Measurements from ENCODE around the gene FBXW4.

- TF ChIP-seq POLR2A (IDR thresholded peaks at IDR 0.05): no peak
- TF ChIP-seq, protein P1, sequence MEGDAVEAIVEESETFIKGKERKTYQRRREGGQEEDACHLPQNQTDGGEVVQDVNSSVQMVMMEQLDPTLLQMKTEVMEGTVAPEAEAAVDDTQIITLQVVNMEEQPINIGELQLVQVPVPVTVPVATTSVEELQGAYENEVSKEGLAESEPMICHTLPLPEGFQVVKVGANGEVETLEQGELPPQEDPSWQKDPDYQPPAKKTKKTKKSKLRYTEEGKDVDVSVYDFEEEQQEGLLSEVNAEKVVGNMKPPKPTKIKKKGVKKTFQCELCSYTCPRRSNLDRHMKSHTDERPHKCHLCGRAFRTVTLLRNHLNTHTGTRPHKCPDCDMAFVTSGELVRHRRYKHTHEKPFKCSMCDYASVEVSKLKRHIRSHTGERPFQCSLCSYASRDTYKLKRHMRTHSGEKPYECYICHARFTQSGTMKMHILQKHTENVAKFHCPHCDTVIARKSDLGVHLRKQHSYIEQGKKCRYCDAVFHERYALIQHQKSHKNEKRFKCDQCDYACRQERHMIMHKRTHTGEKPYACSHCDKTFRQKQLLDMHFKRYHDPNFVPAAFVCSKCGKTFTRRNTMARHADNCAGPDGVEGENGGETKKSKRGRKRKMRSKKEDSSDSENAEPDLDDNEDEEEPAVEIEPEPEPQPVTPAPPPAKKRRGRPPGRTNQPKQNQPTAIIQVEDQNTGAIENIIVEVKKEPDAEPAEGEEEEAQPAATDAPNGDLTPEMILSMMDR (IDR thresholded peaks at IDR 0.05): no peak
Observed at GRCh38 chr10:101601541-101601940, 93.4 kb downstream of the FBXW4 start.
